HepG2 (cell line): ENCODE results near the gene HAP1. TPM values are rescaled to one million over a fixed set of nuclear protein-coding genes. Genes with fewer than 3 reads are reported as not detected.
A peak's percentile ranks its signal among the peaks of the same experiment; 100 is the strongest.

Source experiments
- GLI4 ChIP-seq: sonication (generic); formaldehyde crosslinking; IDR thresholded peaks from 2 replicates; pipeline ENCODE4 v1.5.1; 2020; ENCODE audit warnings: missing genetic modification reagents, mild to moderate bottlenecking, moderate library complexity, borderline replicate concordance
- HES4 ChIP-seq: sonication (generic); formaldehyde crosslinking; IDR thresholded peaks from 2 replicates; pipeline ENCODE4 v1.9.0; 2021; ENCODE audit warnings: mild to moderate bottlenecking, missing genetic modification reagents, borderline replicate concordance
- HOXD1 ChIP-seq: sonication (generic); formaldehyde crosslinking; IDR thresholded peaks from 2 replicates; pipeline ENCODE4 v1.5.0; 2020; ENCODE audit warnings: missing genetic modification reagents
- KAT7 ChIP-seq: IDR thresholded peaks from 2 replicates; pipeline ENCODE4 v1.6.1; 2018; ENCODE audit warnings: borderline replicate concordance, missing compliant biosample characterization
- NFKB2 ChIP-seq: sonication (generic); formaldehyde crosslinking; IDR thresholded peaks from 2 replicates; pipeline ENCODE4 v1.4.0; 2020; ENCODE audit warnings: missing genetic modification reagents, borderline replicate concordance
- TAF1 ChIP-seq: sonication (generic); formaldehyde crosslinking; IDR thresholded peaks from 2 replicates; pipeline ENCODE4 v1.4.0; 2020; ENCODE audit warnings: missing genetic modification reagents
- YEATS2 ChIP-seq: sonication (generic); formaldehyde crosslinking; IDR thresholded peaks from 2 replicates; pipeline ENCODE4 v1.4.0; 2020; ENCODE audit warnings: missing genetic modification reagents, borderline replicate concordance
- YEATS4 ChIP-seq: sonication (generic); formaldehyde crosslinking; IDR thresholded peaks from 2 replicates; pipeline ENCODE4 v1.4.0; 2020; ENCODE audit warnings: missing genetic modification reagents, borderline replicate concordance
- ZNF333 ChIP-seq: sonication (generic); formaldehyde crosslinking; IDR thresholded peaks from 2 replicates; pipeline ENCODE4 v1.4.0; 2020; ENCODE audit warnings: mild to moderate bottlenecking, missing genetic modification reagents, borderline replicate concordance
- ZNF414 ChIP-seq: sonication (generic); formaldehyde crosslinking; IDR thresholded peaks from 2 replicates; pipeline ENCODE4 v1.5.0; 2020; ENCODE audit warnings: missing genetic modification reagents
- ZNF503 ChIP-seq: sonication (generic); formaldehyde crosslinking; IDR thresholded peaks from 2 replicates; pipeline ENCODE4 v1.4.0; 2020; ENCODE audit warnings: missing genetic modification reagents
- ZNF549 ChIP-seq: sonication (generic); formaldehyde crosslinking; IDR thresholded peaks from 2 replicates; pipeline ENCODE4 v1.5.0; 2020; ENCODE audit warnings: missing genetic modification reagents
- ZNF614 ChIP-seq: IDR thresholded peaks from 2 replicates; pipeline ENCODE4 v1.6.1; 2018; ENCODE audit warnings: missing biosample characterization, missing genetic modification reagents, inconsistent platforms, borderline replicate concordance
- ZNF773 ChIP-seq: sonication (generic); formaldehyde crosslinking; IDR thresholded peaks from 2 replicates; pipeline ENCODE4 v1.4.0; 2020; ENCODE audit warnings: missing genetic modification reagents, borderline replicate concordance
- ZNF777 ChIP-seq: sonication (generic); formaldehyde crosslinking; IDR thresholded peaks from 2 replicates; pipeline ENCODE4 v1.4.0; 2020; ENCODE audit warnings: missing genetic modification reagents
- ZXDC ChIP-seq: sonication (generic); formaldehyde crosslinking; IDR thresholded peaks from 2 replicates; pipeline ENCODE4 v1.5.0; 2020; ENCODE audit warnings: mild to moderate bottlenecking, missing genetic modification reagents
- polyA plus RNA-seq, 8 experiments: library from polyadenylated mRNA; depleted of rRNA in 3 of 8; stranded (reverse) in 7 of 8; unstranded in 1 of 8; fragments of >200 nt; fragmentation: Illumina TruSeq in 4 of 8; extraction: Trizol in 4 of 8; gene quantifications; 2 replicates each; pipeline versions ENCODE4 v1.2.1 to v1.2.3, GENCODE V29; 2011 to 2016; ENCODE audit warnings: low read depth in 4 of 8, missing spikeins in 1 of 8, mixed read lengths in 1 of 8; ENCODE audit not compliant: insufficient read depth in 1 of 8
- total RNA-seq, 5 experiments: library from RNA; depleted of rRNA; stranded (reverse); fragments of >200 nt; fragmentation: Illumina TruSeq; extraction: Trizol; gene quantifications; 2 replicates each; pipeline ENCODE4 v1.2.3, GENCODE V29; 2016; ENCODE audit warnings: low read depth in 1 of 5
- TF ChIP-seq, protein P1 (sequence below): IDR thresholded peaks from 2 replicates; pipeline ENCODE4 v1.6.1; 2018; ENCODE audit warnings: missing genetic modification reagents, mild to moderate bottlenecking, missing compliant biosample characterization
- TF ChIP-seq, protein P2 (sequence below): sonication (generic); formaldehyde crosslinking; IDR thresholded peaks from 2 replicates; pipeline ENCODE4 v1.4.0; 2020; ENCODE audit warnings: missing genetic modification reagents, borderline replicate concordance

The HAP1 gene
- total and polyA plus RNA-seq, 2 of the 13 experiments (the other 11 are each of a cell fraction or from before 2014, with no cell fraction given): 0.07 TPM

DNA sequence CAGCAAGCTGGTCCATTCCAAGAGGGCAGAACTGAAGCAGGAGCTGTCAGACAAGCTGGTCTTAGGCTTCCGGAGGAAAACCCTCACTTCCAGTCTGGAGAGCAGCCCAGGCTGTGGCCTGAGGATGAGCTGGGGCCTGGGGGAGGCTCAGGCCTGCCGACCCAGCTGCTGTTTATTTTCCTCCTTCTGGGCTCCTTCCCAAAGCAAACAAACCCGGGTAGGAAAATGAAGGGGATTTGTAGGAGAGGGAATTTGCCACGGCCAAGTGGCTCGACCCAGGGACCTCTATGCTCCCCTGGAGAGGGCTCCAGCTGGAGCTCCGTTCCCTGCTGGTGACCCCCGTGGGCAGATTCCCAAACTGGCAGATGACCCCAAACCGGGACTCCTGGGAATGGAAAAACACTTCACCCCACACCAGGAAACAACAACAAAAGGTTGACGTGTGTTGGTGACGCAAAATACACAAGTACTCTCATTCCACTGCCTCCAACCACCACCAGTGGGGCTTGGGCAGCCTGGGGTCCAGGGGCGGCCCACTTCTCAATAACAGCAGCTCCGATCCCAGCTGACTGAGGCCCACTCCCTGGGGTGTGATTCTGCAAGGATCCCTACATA, 43.2 kb upstream of the HAP1 start (continued):
- TF ChIP-seq ZNF777 (CRISPR knock-in tag): peak; percentile 49
- peak; percentile 49; the same call in 1 of the 2 replicates for TF ChIP-seq ZNF414
- TF ChIP-seq YEATS4 (CRISPR knock-in tag): peak; percentile 48; the same call in 1 of the 2 replicates
- 0 out of 2 replicates have a peak, but pooled peaks have one; percentile 30 for TF ChIP-seq ZNF503 (CRISPR knock-in tag)
- TF ChIP-seq, protein P1, sequence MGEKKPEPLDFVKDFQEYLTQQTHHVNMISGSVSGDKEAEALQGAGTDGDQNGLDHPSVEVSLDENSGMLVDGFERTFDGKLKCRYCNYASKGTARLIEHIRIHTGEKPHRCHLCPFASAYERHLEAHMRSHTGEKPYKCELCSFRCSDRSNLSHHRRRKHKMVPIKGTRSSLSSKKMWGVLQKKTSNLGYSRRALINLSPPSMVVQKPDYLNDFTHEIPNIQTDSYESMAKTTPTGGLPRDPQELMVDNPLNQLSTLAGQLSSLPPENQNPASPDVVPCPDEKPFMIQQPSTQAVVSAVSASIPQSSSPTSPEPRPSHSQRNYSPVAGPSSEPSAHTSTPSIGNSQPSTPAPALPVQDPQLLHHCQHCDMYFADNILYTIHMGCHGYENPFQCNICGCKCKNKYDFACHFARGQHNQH (CRISPR knock-in tag): peak; percentile 89
- 0 out of 2 replicates have a peak, but pooled peaks have one; percentile 51 for TF ChIP-seq GLI4 (CRISPR knock-in tag)
- TF ChIP-seq ZNF773 (CRISPR knock-in tag): no peak
- no peak for TF ChIP-seq ZXDC
- TF ChIP-seq, protein P2, sequence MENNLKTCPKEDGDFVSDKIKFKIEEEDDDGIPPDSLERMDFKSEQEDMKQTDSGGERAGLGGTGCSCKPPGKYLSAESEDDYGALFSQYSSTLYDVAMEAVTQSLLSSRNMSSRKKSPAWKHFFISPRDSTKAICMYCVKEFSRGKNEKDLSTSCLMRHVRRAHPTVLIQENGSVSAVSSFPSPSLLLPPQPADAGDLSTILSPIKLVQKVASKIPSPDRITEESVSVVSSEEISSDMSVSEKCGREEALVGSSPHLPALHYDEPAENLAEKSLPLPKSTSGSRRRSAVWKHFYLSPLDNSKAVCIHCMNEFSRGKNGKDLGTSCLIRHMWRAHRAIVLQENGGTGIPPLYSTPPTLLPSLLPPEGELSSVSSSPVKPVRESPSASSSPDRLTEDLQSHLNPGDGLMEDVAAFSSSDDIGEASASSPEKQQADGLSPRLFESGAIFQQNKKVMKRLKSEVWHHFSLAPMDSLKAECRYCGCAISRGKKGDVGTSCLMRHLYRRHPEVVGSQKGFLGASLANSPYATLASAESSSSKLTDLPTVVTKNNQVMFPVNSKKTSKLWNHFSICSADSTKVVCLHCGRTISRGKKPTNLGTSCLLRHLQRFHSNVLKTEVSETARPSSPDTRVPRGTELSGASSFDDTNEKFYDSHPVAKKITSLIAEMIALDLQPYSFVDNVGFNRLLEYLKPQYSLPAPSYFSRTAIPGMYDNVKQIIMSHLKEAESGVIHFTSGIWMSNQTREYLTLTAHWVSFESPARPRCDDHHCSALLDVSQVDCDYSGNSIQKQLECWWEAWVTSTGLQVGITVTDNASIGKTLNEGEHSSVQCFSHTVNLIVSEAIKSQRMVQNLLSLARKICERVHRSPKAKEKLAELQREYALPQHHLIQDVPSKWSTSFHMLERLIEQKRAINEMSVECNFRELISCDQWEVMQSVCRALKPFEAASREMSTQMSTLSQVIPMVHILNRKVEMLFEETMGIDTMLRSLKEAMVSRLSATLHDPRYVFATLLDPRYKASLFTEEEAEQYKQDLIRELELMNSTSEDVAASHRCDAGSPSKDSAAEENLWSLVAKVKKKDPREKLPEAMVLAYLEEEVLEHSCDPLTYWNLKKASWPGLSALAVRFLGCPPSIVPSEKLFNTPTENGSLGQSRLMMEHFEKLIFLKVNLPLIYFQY: peak; percentile 95
- TF ChIP-seq ZNF333 (CRISPR knock-in tag): 0 out of 2 replicates have a peak, but pooled peaks have one; percentile 35
- 0 out of 2 replicates have a peak, but pooled peaks have one; percentile 28 for TF ChIP-seq NFKB2
- peak; percentile 78; the same call in 1 of the 2 replicates for TF ChIP-seq KAT7 (CRISPR knock-in tag)
- 0 out of 2 replicates have a peak, but pooled peaks have one; percentile 39 for TF ChIP-seq HOXD1 (CRISPR knock-in tag)
- TF ChIP-seq YEATS2 (CRISPR knock-in tag): peak; percentile 42; the same call in 1 of the 2 replicates
- no peak for TF ChIP-seq ZNF549 (CRISPR knock-in tag)
- peak; percentile 79; the same call in 1 of the 2 replicates for TF ChIP-seq ZNF614
- TF ChIP-seq TAF1 (CRISPR knock-in tag): peak; percentile 28; the same call in 1 of the 2 replicates
- TF ChIP-seq HES4 (CRISPR knock-in tag): 0 out of 2 replicates have a peak, but pooled peaks have one; percentile 41
